ENCODE measurements around the gene PDXP.

Gene PDXP

DNA sequence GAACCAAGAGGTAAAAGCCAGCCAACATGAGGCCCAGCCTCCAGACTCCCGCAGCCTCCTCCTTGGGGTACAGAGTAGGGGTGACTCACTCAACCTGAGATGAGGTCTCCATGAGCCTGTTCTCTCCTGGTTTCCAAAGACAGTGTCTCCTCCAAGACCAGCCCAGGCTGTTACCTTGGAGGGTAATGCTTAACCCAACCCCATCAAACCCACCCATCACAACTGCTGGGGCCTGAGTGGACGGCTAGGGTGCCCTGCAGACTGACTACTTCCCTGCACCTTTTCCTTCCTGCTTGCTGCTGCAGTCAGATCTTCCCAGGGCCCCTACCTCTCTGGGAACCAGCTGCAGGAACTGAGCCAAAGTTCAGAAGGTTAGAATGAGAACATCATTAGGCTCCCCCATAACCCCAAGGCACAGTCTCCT lies 22.5 kb downstream of the PDXP start:
- Histone ChIP-seq H3K14ac (ENCODE audit: low read length in 2 of 2) (no peak overlapping the region), H3K9me3 (ENCODE audit: control insufficient read depth, low read length) (no peaks in the 10 kb centered on the region), H2BK5ac (ENCODE audit: low read depth, low read length, poor library complexity, severe bottlenecking) (no peak overlapping the region), H2AK5ac (ENCODE audit: low read length, severe bottlenecking) (peak overlapping the region; percentile 17), H3K4me1 (ENCODE audit: control insufficient read depth, insufficient read depth, low read depth, low read length) (peaks cover 29% of the 10 kb centered on the region), H2BK15ac (ENCODE audit: low read depth, poor library complexity, severe bottlenecking) (no peak overlapping the region), H4K91ac (ENCODE audit: low read length) (peak overlapping the region; percentile 14), H3K18ac (ENCODE audit: low read depth in 1 of 2, low read length in 2 of 2) (peak overlapping the region; percentile 11 to 37), H3K4me3 (ENCODE audit: insufficient read depth in 1 of 2, low read depth in 1 of 2, low read length in 2 of 2) (no peak overlapping the region), H3K27me3 (ENCODE audit: control insufficient read depth in 1 of 2, insufficient read depth in 1 of 2, low read length in 2 of 2) (no peaks in the 10 kb centered on the region), H3K9ac (ENCODE audit: low read length) (no peak overlapping the region), H3K4ac (ENCODE audit: low read depth in 1 of 2, low read length in 2 of 2) (no peak overlapping the region), H2AFZ (ENCODE audit: low read depth, low read length) (no peak overlapping the region), H2BK120ac (ENCODE audit: low read depth, low read length) (no peak overlapping the region), H3K4me2 (ENCODE audit: low read length, poor library complexity, severe bottlenecking) (no peak overlapping the region), H2BK12ac (ENCODE audit: low read length in 2 of 2) (peak overlapping the region; percentile 29 to 45), H3K36me3 (ENCODE audit: control insufficient read depth in 1 of 2, insufficient read depth in 2 of 2, low read depth in 1 of 2, low read length in 2 of 2) (peaks cover 22 to 23% of the 10 kb centered on the region in 2 experiments), H3K27ac (ENCODE audit: low read length, poor library complexity, severe bottlenecking) (no peak overlapping the region), H3K79me1 (replicated peaks; ENCODE audit: low read length, poor library complexity, severe bottlenecking) (no peaks in the 10 kb centered on the region), H4K8ac (ENCODE audit: low read length) (peak overlapping the region; percentile 35), H3K23ac (ENCODE audit: low read length in 2 of 2) (no peak overlapping the region)
- 33% methylated on average over 2 of the region's 2 CpGs for WGBS
- DNase-seq, result peak; percentile 47

DNA sequence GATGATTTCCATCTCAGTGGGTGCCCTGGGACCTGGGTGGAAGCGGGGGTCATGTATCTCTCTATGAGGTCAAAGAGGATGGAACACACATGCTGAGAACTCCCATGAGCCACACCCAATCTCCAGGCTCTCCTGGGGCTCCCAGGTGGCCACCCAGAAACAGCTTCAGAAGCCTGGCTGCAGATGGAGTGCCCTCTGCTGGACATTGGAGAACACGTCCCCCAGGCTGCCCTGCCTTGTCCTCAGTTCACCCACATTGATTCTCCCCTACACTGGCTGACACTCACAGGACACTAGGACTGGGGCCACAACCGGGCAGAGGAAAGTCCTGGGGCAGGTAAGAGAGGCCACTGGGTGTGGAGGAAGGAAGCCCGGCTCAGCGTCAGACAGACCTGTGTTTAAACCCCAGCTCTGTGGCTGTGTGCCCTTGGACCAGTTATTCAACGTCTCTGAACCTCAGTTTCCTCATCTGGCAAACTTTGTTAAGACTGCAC lies 23.1 kb downstream of the PDXP start:
- Histone ChIP-seq H3K4me1 (ENCODE audit: control insufficient read depth, insufficient read depth, low read depth, low read length) (peaks cover 29% of the 10 kb centered on the region), H2AFZ (ENCODE audit: low read depth, low read length) (no peak overlapping the region), H2BK12ac (ENCODE audit: low read length in 2 of 2) (peak overlapping the region in 1 of 2 experiments; percentile 55), H3K4me3 (ENCODE audit: insufficient read depth in 1 of 2, low read depth in 1 of 2, low read length in 2 of 2) (no peak overlapping the region), H3K9me3 (ENCODE audit: control insufficient read depth, low read length) (no peaks in the 10 kb centered on the region), H3K36me3 (ENCODE audit: control insufficient read depth in 1 of 2, insufficient read depth in 2 of 2, low read depth in 1 of 2, low read length in 2 of 2) (peaks cover 22 to 23% of the 10 kb centered on the region in 2 experiments), H4K8ac (ENCODE audit: low read length) (peak overlapping the region; percentile 67), H4K91ac (ENCODE audit: low read length) (no peak overlapping the region), H3K27me3 (ENCODE audit: control insufficient read depth in 1 of 2, insufficient read depth in 1 of 2, low read length in 2 of 2) (no peaks in the 10 kb centered on the region), H3K4ac (ENCODE audit: low read depth in 1 of 2, low read length in 2 of 2) (no peak overlapping the region), H3K79me1 (replicated peaks; ENCODE audit: low read length, poor library complexity, severe bottlenecking) (peaks cover 1% of the 10 kb centered on the region), H3K14ac (ENCODE audit: low read length in 2 of 2) (no peak overlapping the region), H2BK15ac (ENCODE audit: low read depth, poor library complexity, severe bottlenecking) (peak overlapping the region; percentile 36), H2BK5ac (ENCODE audit: low read depth, low read length, poor library complexity, severe bottlenecking) (no peak overlapping the region), H3K9ac (ENCODE audit: low read length) (peak overlapping the region; percentile 47), H3K18ac (ENCODE audit: low read depth in 1 of 2, low read length in 2 of 2) (no peak overlapping the region), H3K23ac (ENCODE audit: low read length in 2 of 2) (no peak overlapping the region), H3K27ac (ENCODE audit: low read length, poor library complexity, severe bottlenecking) (no peak overlapping the region), H2BK120ac (ENCODE audit: low read depth, low read length) (no peak overlapping the region), H2AK5ac (ENCODE audit: low read length, severe bottlenecking) (peak overlapping the region; percentile 17), H3K4me2 (ENCODE audit: low read length, poor library complexity, severe bottlenecking) (no peak overlapping the region)
- peak; percentile 79 for DNase-seq
- 24% methylated on average over 5 of the region's 6 CpGs for WGBS

DNA sequence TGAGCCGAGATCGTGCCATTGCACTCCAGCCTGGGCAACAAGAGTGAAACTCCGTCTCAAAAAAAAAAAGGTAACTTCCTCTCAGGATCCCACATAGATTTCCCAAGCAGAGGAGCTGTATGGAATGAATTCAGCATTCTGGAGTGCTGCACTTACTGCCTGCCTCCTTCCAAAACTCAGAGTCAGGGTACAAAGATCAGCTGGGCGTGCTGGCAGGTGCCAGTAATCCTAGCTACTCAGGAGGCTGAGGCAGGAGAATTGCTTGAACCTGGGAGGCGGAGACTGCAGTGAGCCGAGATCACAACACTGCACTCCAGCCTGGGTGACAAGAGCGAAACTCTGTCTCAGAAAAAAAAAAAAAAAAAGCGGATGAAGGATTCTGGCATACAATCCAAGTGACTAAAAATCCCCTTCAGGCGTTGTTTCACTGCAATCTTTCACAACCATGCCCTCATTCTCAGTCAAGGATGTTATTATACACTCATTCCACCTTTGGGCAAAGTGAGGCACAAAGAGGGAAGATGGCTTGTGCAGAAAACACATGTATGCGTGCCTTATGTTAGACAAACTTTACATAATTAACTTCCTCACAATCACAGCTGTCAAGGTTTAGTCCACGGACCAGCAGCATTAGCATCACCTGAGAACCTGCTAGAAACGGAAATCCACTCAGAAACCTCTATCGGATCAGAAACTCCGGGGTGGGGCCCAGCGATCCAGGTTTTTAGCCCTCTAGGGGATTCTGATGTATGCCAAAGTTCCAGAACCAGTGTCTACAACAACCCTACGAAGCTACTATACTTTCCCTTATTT lies 26.5 kb downstream of the PDXP start:
- no peak overlapping the region for H4K8ac ChIP-seq (ENCODE audit: low read length)

More for the DNA sequence above, 26.5 kb downstream of the PDXP start:
- no peak overlapping the region for H2BK120ac ChIP-seq (ENCODE audit: low read depth, low read length)
- peaks cover 19 to 21% of the 10 kb centered on the region in 2 experiments for H3K36me3 ChIP-seq (ENCODE audit: control insufficient read depth in 1 of 2, insufficient read depth in 2 of 2, low read depth in 1 of 2, low read length in 2 of 2)
- H3K14ac ChIP-seq (ENCODE audit: low read length in 2 of 2), result no peak overlapping the region
- 88% methylated on average over 15 of the region's 16 CpGs for WGBS
- no peak overlapping the region for H4K91ac ChIP-seq (ENCODE audit: low read length)
- no peak overlapping the region for H3K4me2 ChIP-seq (ENCODE audit: low read length, poor library complexity, severe bottlenecking)
- no peak overlapping the region for H3K4ac ChIP-seq (ENCODE audit: low read depth in 1 of 2, low read length in 2 of 2)
- H3K4me1 ChIP-seq (ENCODE audit: control insufficient read depth, insufficient read depth, low read depth, low read length), result peaks cover 22% of the 10 kb centered on the region
- no peak overlapping the region for H2BK15ac ChIP-seq (ENCODE audit: low read depth, poor library complexity, severe bottlenecking)
- no peaks in the 10 kb centered on the region for H3K9me3 ChIP-seq (ENCODE audit: control insufficient read depth, low read length)
- H2AFZ ChIP-seq (ENCODE audit: low read depth, low read length), result no peak overlapping the region
- no peak overlapping the region for H2BK5ac ChIP-seq (ENCODE audit: low read depth, low read length, poor library complexity, severe bottlenecking)
- H3K4me3 ChIP-seq (ENCODE audit: insufficient read depth in 1 of 2, low read depth in 1 of 2, low read length in 2 of 2), result no peak overlapping the region
- H3K79me1 ChIP-seq (replicated peaks; ENCODE audit: low read length, poor library complexity, severe bottlenecking), result peaks cover 17% of the 10 kb centered on the region
- H3K23ac ChIP-seq (ENCODE audit: low read length in 2 of 2), result no peak overlapping the region
- H2BK12ac ChIP-seq (ENCODE audit: low read length in 2 of 2), result no peak overlapping the region
- H2AK5ac ChIP-seq (ENCODE audit: low read length, severe bottlenecking), result no peak overlapping the region
- H3K27ac ChIP-seq (ENCODE audit: low read length, poor library complexity, severe bottlenecking), result no peak overlapping the region
- no peak overlapping the region for H3K18ac ChIP-seq (ENCODE audit: low read depth in 1 of 2, low read length in 2 of 2)
- H3K9ac ChIP-seq (ENCODE audit: low read length), result no peak overlapping the region
- H3K27me3 ChIP-seq (ENCODE audit: control insufficient read depth in 1 of 2, insufficient read depth in 1 of 2, low read length in 2 of 2), result no peaks in the 10 kb centered on the region
- DNase-seq, result no peak
